ENCODE results near the gene ROR1. TPM values are rescaled to one million over a fixed set of nuclear protein-coding genes. Genes with fewer than 3 reads are reported as not detected.

ROR1 gene
- total and polyA plus RNA-seq, 7 donors, result 0.13 to 2.8 (median 1.2) TPM

DNA sequence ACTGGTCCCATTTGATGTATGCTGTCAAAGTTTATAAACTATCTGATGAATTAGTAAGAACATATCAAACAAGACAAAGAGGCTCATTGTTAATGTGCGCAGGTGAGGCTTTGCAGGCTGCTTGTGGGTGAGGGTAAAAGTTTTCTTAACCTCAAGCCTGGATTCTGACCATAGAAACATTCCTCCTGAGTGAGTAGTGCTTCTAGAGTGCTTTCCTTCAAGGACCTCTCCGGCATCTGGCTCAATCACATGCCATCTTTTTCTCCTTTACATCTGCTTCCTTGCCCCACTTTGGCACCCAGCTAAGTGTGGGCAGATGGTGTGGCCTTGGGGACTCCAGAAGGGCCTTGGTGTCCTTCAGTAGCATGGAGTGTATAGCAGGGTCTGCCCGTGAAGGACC lies 104.0 kb downstream of the ROR1 start:
- TF ChIP-seq CTCF (IDR thresholded peaks at IDR 0.05), result no peak
- Histone ChIP-seq H3K9me3 (no peaks in the 10 kb centered on the region), H3K4me3 (no peak overlapping the region), H3K27ac (no peak overlapping the region), H3K36me3 (ENCODE audit: insufficient read depth in 1 of 2, low read depth in 1 of 2) (no peaks in the 10 kb centered on the region), H3K4me1 (peaks cover 8% of the 10 kb centered on the region), H3K27me3 (ENCODE audit: insufficient read depth in 3 of 3, low read length in 2 of 3) (no peaks in the 10 kb centered on the region)
- intact Hi-C loops (cut with DNase I), result no loop called here
- 94 to 100% (median 98%) methylated on average over 3 of the region's 3 CpGs for WGBS, 3 donors
- ATAC-seq (no peak), DNase-seq (no peak)

GRCh38 chr1:63878932-63879331 lies 105.1 kb downstream of the ROR1 start:
- DNase-seq, result no peak
- no peak for ATAC-seq
- Histone ChIP-seq H3K4me3 (no peak overlapping the region), H3K36me3 (ENCODE audit: insufficient read depth in 1 of 2, low read depth in 1 of 2) (no peaks in the 10 kb centered on the region), H3K27ac (no peak overlapping the region), H3K4me1 (peaks cover 8% of the 10 kb centered on the region), H3K9me3 (no peaks in the 10 kb centered on the region), H3K27me3 (ENCODE audit: insufficient read depth in 3 of 3, low read length in 2 of 3) (no peaks in the 10 kb centered on the region)
- no peak for TF ChIP-seq CTCF (IDR thresholded peaks at IDR 0.05)
- WGBS, 3 donors, result 0 to 61% (median 6%) methylated on average over 1 of the region's 1 CpG
- intact Hi-C loops (cut with DNase I), result no loop called here

- H3K4me3 ChIP-seq, result no peak overlapping the region
- H3K27me3 ChIP-seq (ENCODE audit: insufficient read depth in 3 of 3, low read length in 2 of 3), result no peaks in the 10 kb centered on the region
- no peaks in the 10 kb centered on the region for H3K9me3 ChIP-seq
- TF ChIP-seq CTCF (IDR thresholded peaks at IDR 0.05), result no peak
- DNase-seq (no peak), ATAC-seq (no peak)
- no peak overlapping the region for H3K27ac ChIP-seq
- intact Hi-C loops (cut with DNase I), result no loop called here
- no peaks in the 10 kb centered on the region for H3K36me3 ChIP-seq (ENCODE audit: insufficient read depth in 1 of 2, low read depth in 1 of 2)
- H3K4me1 ChIP-seq, result peaks cover 8% of the 10 kb centered on the region
- WGBS, 3 donors, result 79 to 100% (median 88%) methylated on average over 1 of the region's 1 CpG
These were observed 107.2 kb downstream of the ROR1 start for GRCh38 chr1:63880958-63881576.

DNA sequence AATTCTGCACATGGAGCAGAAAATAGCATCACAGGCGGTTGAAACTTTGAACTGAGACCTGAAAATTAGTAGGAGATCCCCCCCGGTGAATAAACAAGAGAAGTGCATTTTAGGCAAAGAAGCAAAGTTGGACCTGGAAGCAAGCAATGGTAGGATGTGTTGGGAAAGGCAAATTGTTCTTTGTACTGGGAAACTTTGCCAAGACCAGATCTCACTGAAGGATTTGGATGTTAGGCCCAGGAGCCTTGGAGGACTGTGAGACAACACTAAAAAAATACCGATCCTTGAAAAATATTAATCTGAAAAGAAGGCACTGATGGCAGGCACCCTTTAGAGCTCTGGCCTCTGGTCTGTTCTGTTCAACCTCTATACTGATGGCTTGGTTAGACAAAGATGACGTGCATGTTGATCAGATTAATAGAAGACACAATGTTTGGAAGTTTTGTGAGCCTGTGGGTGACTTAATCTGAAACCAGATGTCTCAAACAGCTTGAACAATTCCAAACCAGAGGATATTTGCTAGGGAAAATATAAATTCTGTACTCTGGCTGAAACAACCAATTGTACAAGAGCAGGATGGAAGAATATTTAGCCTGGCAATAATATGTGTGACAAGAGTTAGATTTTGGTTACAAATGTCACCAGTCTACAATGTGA lies 108.4 kb downstream of the ROR1 start:
- ATAC-seq (no peak), DNase-seq (no peak)
- no peaks in the 10 kb centered on the region for H3K27me3 ChIP-seq (ENCODE audit: insufficient read depth in 3 of 3, low read length in 2 of 3)
- H3K4me3 ChIP-seq, result no peak overlapping the region
- H3K36me3 ChIP-seq (ENCODE audit: insufficient read depth in 1 of 2, low read depth in 1 of 2), result no peaks in the 10 kb centered on the region
- no peak for TF ChIP-seq CTCF (IDR thresholded peaks at IDR 0.05)
- no peaks in the 10 kb centered on the region for H3K9me3 ChIP-seq
- intact Hi-C loops (cut with DNase I), result no loop called here
- peaks cover 8% of the 10 kb centered on the region for H3K4me1 ChIP-seq
- no peak overlapping the region for H3K27ac ChIP-seq
- WGBS, 3 donors, result 73 to 90% (median 78%) methylated on average over 4 of the region's 4 CpGs
